Neural crest cell (in vitro differentiated cells): ENCODE measurements around the gene ARHGAP15. TPM values are rescaled to one million over a fixed set of nuclear protein-coding genes. Genes with fewer than 3 reads are reported as not detected.

ENCODE experiments used
- DNase-seq: peaks from one replicate; pipeline ENCODE4 v3.0.0; 2021; ENCODE audit warnings: low read depth, mixed read lengths, low spot score
- H3K27ac Mint-ChIP-seq: one replicate; pipeline ENCODE4 v1.8.0; 2021; ENCODE audit warnings: mild to moderate bottlenecking, mixed read lengths; ENCODE audit not compliant: unreplicated experiment
- H3K27me3 Mint-ChIP-seq: 2 replicates; pipeline ENCODE4 v1.8.0; 2021; ENCODE audit warnings: low read depth, mild to moderate bottlenecking, mixed read lengths
- H3K36me3 Mint-ChIP-seq: 2 replicates; pipeline ENCODE4 v1.8.0; 2021; ENCODE audit warnings: low read depth, mild to moderate bottlenecking, mixed read lengths
- H3K4me1 Mint-ChIP-seq: 2 replicates; pipeline ENCODE4 v1.8.0; 2021; ENCODE audit warnings: mixed read lengths
- H3K4me3 Mint-ChIP-seq: one replicate; pipeline ENCODE4 v1.8.0; 2021; ENCODE audit warnings: mild to moderate bottlenecking, mixed read lengths
- H3K9me3 Mint-ChIP-seq: 2 replicates; pipeline ENCODE4 v1.8.0; 2021; ENCODE audit warnings: mixed read lengths
- CTCF ChIP-seq: fragments of 200-600 bp; sonication (generic); conservative IDR thresholded peaks from 2 replicates; pipeline ENCODE4 v1.5.0; 2021; ENCODE audit warnings: antibody characterized with exemption, mild to moderate bottlenecking
- total RNA-seq: library from RNA; stranded (reverse); gene quantifications from 2 replicates; pipeline ENCODE4 v1.2.1, GENCODE V29; 2021

ARHGAP15 gene
- total RNA-seq, 1 donor from 2014 or later: 2.8 TPM

- H3K4me3 Mint-ChIP-seq: no peak overlapping the region
- no peak for DNase-seq
- TF ChIP-seq CTCF: no peak
- no peaks in the 10 kb centered on the region for H3K36me3 Mint-ChIP-seq
- no peaks in the 10 kb centered on the region for H3K27me3 Mint-ChIP-seq
- no peaks in the 10 kb centered on the region for H3K9me3 Mint-ChIP-seq
- peak overlapping the region; percentile 81 for H3K27ac Mint-ChIP-seq
- H3K4me1 Mint-ChIP-seq: no peaks in the 10 kb centered on the region
These were observed 615.8 kb downstream of the ARHGAP15 start for GRCh38 chr2:143745060-143745459.

- Mint-ChIP-seq H3K27ac (no peak overlapping the region), H3K9me3 (peaks cover 7% of the 10 kb centered on the region), H3K36me3 (no peaks in the 10 kb centered on the region), H3K4me3 (no peak overlapping the region), H3K4me1 (no peaks in the 10 kb centered on the region), H3K27me3 (no peaks in the 10 kb centered on the region)
- no peak for TF ChIP-seq CTCF
- no peak for DNase-seq
These were observed 625.5 kb downstream of the ARHGAP15 start for GRCh38 chr2:143754742-143755141.

- H3K4me3 Mint-ChIP-seq: no peak overlapping the region
- H3K36me3 Mint-ChIP-seq: no peaks in the 10 kb centered on the region
- H3K4me1 Mint-ChIP-seq: peaks cover 5% of the 10 kb centered on the region
- no peak for TF ChIP-seq CTCF
- DNase-seq: no peak
- no peak overlapping the region for H3K27ac Mint-ChIP-seq
- no peaks in the 10 kb centered on the region for H3K9me3 Mint-ChIP-seq
- H3K27me3 Mint-ChIP-seq: no peaks in the 10 kb centered on the region
These were observed 629.6 kb downstream of the ARHGAP15 start for GRCh38 chr2:143758629-143759330.

GRCh38 chr2:143759455-143759854 lies 630.2 kb downstream of the ARHGAP15 start:
- H3K4me1 Mint-ChIP-seq: peaks cover 5% of the 10 kb centered on the region
- no peaks in the 10 kb centered on the region for H3K9me3 Mint-ChIP-seq
- DNase-seq: no peak

GRCh38 chr2:143762176-143762928 lies 633.1 kb downstream of the ARHGAP15 start:
- H3K36me3 Mint-ChIP-seq: no peaks in the 10 kb centered on the region

More at GRCh38 chr2:143759455-143759854, 630.2 kb downstream of the ARHGAP15 start:
- Mint-ChIP-seq H3K36me3 (no peaks in the 10 kb centered on the region), H3K27ac (no peak overlapping the region), H3K4me3 (no peak overlapping the region), H3K27me3 (no peaks in the 10 kb centered on the region)
- TF ChIP-seq CTCF: no peak

More at GRCh38 chr2:143762176-143762928, 633.1 kb downstream of the ARHGAP15 start:
- Mint-ChIP-seq H3K27ac (no peak overlapping the region), H3K9me3 (peaks cover 3% of the 10 kb centered on the region), H3K4me3 (no peak overlapping the region), H3K4me1 (peaks cover 5% of the 10 kb centered on the region), H3K27me3 (no peaks in the 10 kb centered on the region)
- no peak for TF ChIP-seq CTCF
- DNase-seq: no peak
